CD4-positive, CD25-positive, alpha-beta regulatory T cell (primary cell): ENCODE data around the gene ZNF438. TPM values are rescaled to one million over a fixed set of nuclear protein-coding genes. Genes with fewer than 3 reads are reported as not detected.

Experiments
- ATAC-seq, 2 donors: fragments of 150-1000 bp; cut with Tn5 transposase; one replicate each; pipeline ENCODE4 v1.10.0; 2021; ENCODE audit warnings: low read depth in 2 of 2, moderate number of reproducible peaks in 2 of 2, moderate library complexity in 1 of 2
- DNase-seq, 3 donors: peaks; one replicate each; pipeline versions ENCODE4 v3.0.0 to v3.0.0-alpha.2; 2012 to 2022; ENCODE audit warnings: mixed read lengths in 1 of 3
- H3K27ac ChIP-seq: one replicate; pipeline ENCODE4 v1.7.0; 2013; ENCODE audit warnings: mild to moderate bottlenecking, low read length; ENCODE audit not compliant: insufficient read depth, poor library complexity, severe bottlenecking
- H3K27me3 ChIP-seq: one replicate; pipeline ENCODE4 v1.7.0; 2013; ENCODE audit warnings: low read length; ENCODE audit not compliant: control insufficient read depth, insufficient read depth
- H3K36me3 ChIP-seq: one replicate; pipeline ENCODE4 v1.7.0; 2013; ENCODE audit warnings: mild to moderate bottlenecking, low read length, moderate library complexity; ENCODE audit not compliant: control insufficient read depth, insufficient read depth
- H3K4me1 ChIP-seq: 2 replicates; pipeline ENCODE4 v1.7.0; 2013; ENCODE audit warnings: mild to moderate bottlenecking, low read length; ENCODE audit not compliant: insufficient read depth, control insufficient read depth, poor library complexity, severe bottlenecking
- H3K4me3 ChIP-seq: one replicate; pipeline ENCODE4 v1.7.0; 2013; ENCODE audit warnings: low read depth, mild to moderate bottlenecking, low read length, moderate library complexity
- H3K9me3 ChIP-seq, 2 experiments: 1 replicate in 1 of 2; 2 replicates in 1 of 2; pipeline ENCODE4 v1.7.0; 2013; ENCODE audit warnings: low read length in 2 of 2, mild to moderate bottlenecking in 1 of 2, moderate library complexity in 1 of 2; ENCODE audit not compliant: control insufficient read depth in 2 of 2
- H3K27ac Mint-ChIP-seq, 3 donors: one replicate each; pipeline ENCODE4 v1.8.0; 2020 to 2022; ENCODE audit warnings: mild to moderate bottlenecking in 3 of 3, mixed read lengths in 3 of 3, moderate library complexity in 2 of 3
- H3K27me3 Mint-ChIP-seq: one replicate; pipeline ENCODE4 v1.8.0; 2022; ENCODE audit warnings: mild to moderate bottlenecking, mixed read lengths
- H3K36me3 Mint-ChIP-seq: one replicate; pipeline ENCODE4 v1.8.0; 2020; ENCODE audit warnings: mixed read lengths
- H3K4me1 Mint-ChIP-seq, 4 donors: one replicate each; pipeline ENCODE4 v1.8.0; 2020 to 2022; ENCODE audit warnings: mixed read lengths in 4 of 4, mild to moderate bottlenecking in 1 of 4
- H3K4me3 Mint-ChIP-seq, 4 donors: one replicate each; pipeline ENCODE4 v1.8.0; 2020 to 2022; ENCODE audit warnings: mild to moderate bottlenecking in 4 of 4, mixed read lengths in 4 of 4, moderate library complexity in 3 of 4
- H3K9me3 Mint-ChIP-seq, 7 donors: one replicate each; pipeline ENCODE4 v1.8.0; 2020 to 2022; ENCODE audit warnings: mixed read lengths in 7 of 7, mild to moderate bottlenecking in 3 of 7, moderate library complexity in 2 of 7
- polyA plus RNA-seq, 4 donors: library from polyadenylated mRNA; unstranded; fragments of 300-500 nt; fragmentation: Illumina TruSeq; gene quantifications; one replicate each; pipeline ENCODE4 v1.2.3, GENCODE V29; 2021
- total RNA-seq: library from RNA; stranded (reverse); gene quantifications from one replicate; pipeline ENCODE4 v1.2.3, GENCODE V29; 2022

The ZNF438 gene
- total and polyA plus RNA-seq, 5 donors from 2014 or later, result 1.6 to 5.1 (median 3.4) TPM

DNA sequence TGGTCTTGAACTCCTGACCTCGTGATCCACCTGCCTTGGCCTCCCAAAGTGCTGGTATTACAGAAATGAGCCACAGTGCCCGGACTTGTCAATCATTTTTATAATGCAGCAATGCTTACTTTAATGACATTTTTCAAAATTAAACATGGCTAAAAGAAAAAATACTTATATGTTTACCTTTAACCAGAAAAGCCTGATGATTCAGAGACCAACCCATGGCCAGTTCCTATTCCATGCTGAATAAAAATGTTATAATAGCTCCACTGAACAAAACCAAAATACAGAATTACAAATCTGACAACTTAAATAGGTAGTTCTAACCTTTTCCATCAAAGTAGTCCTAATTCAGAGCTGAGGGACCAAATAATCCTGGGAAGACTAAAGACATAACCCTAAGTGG, 21.6 kb downstream of the ZNF438 start:
- Mint-ChIP-seq H3K4me3 (no peak overlapping the region), H3K4me1 (peaks cover 13 to 17% (median 13%) of the 10 kb centered on the region in 4 donors), H3K27ac (no peak overlapping the region), H3K36me3 (peaks cover 15% of the 10 kb centered on the region), H3K27me3 (no peaks in the 10 kb centered on the region), H3K9me3 (peaks cover 0 to 1% (median 0%) of the 10 kb centered on the region in 7 donors)
- Histone ChIP-seq H3K27ac (no peak overlapping the region), H3K4me1 (no peaks in the 10 kb centered on the region), H3K4me3 (no peak overlapping the region), H3K9me3 (no peaks in the 10 kb centered on the region), H3K36me3 (no peaks in the 10 kb centered on the region), H3K27me3 (no peaks in the 10 kb centered on the region)
- no peak for DNase-seq
- ATAC-seq, result no peak

DNA sequence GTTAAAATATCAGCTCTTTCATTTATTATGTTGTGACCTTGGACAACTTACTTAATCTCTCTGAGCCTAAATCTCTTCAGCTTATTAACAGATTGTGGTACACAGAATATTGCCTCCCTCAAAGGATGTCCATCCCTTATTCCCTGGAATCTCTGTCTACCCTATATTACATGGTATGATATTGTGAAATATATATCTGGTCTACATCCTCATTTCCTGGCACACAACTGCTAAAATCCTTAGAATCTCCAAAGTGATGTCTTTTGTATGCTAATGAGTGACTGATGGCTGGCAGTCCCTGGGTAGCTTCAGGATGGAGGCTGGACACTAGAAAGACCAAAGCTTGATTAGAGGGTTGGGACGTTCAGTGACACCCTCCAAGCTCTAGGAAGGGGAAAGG, 25.8 kb downstream of the ZNF438 start:
- H3K4me1 Mint-ChIP-seq, result peaks cover 14 to 23% (median 19%) of the 10 kb centered on the region in 4 donors
- Histone ChIP-seq H3K36me3 (no peaks in the 10 kb centered on the region), H3K27me3 (no peaks in the 10 kb centered on the region), H3K27ac (no peak overlapping the region), H3K4me1 (no peaks in the 10 kb centered on the region), H3K9me3 (no peaks in the 10 kb centered on the region), H3K4me3 (no peak overlapping the region)
- H3K27me3 Mint-ChIP-seq, result no peaks in the 10 kb centered on the region
- ATAC-seq (no peak), DNase-seq (no peak)
- H3K36me3 Mint-ChIP-seq, result no peaks in the 10 kb centered on the region
- peak overlapping the region in 2 of 3 donors; percentile 47 to 87 for H3K27ac Mint-ChIP-seq
- no peak overlapping the region for H3K4me3 Mint-ChIP-seq
- no peaks in the 10 kb centered on the region for H3K9me3 Mint-ChIP-seq

- no peaks in the 10 kb centered on the region for H3K36me3 ChIP-seq
- no peak overlapping the region for H3K27ac Mint-ChIP-seq
- no peaks in the 10 kb centered on the region for H3K9me3 ChIP-seq
- H3K4me3 ChIP-seq, result no peak overlapping the region
- H3K4me1 ChIP-seq, result no peaks in the 10 kb centered on the region
- ATAC-seq (no peak), DNase-seq (no peak)
- no peak overlapping the region for H3K4me3 Mint-ChIP-seq
- H3K27me3 Mint-ChIP-seq, result no peaks in the 10 kb centered on the region
- no peaks in the 10 kb centered on the region for H3K36me3 Mint-ChIP-seq
- H3K9me3 Mint-ChIP-seq, result no peaks in the 10 kb centered on the region
- H3K27me3 ChIP-seq, result no peaks in the 10 kb centered on the region
- H3K27ac ChIP-seq, result no peak overlapping the region
- peaks cover 17 to 28% (median 20%) of the 10 kb centered on the region in 4 donors for H3K4me1 Mint-ChIP-seq
Measured at GRCh38 chr10:31004611-31005193, 27.0 kb downstream of the ZNF438 start.

DNA sequence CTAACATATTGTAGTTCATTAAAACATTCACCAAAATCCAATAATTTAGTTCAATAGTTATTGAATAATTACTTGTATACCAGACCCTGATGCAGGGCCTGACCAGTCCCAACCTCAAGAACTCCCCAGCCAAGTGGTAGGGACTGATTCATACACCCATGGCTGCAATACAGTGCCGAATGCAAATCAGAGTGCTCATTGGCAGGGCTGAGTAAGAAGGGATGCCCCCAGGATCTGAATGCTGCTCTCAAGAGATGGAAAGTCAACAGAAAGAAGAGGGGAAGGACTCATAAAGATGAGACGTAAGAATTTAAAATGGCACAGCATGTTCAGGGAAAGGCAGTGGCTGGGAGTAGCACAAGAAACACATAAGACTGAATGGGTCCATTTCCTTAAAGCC, 29.9 kb downstream of the ZNF438 start:
- Histone ChIP-seq H3K27ac (no peak overlapping the region), H3K36me3 (no peaks in the 10 kb centered on the region), H3K4me1 (peaks cover 12% of the 10 kb centered on the region), H3K9me3 (no peaks in the 10 kb centered on the region), H3K4me3 (no peak overlapping the region), H3K27me3 (no peaks in the 10 kb centered on the region)
- Mint-ChIP-seq H3K27me3 (no peaks in the 10 kb centered on the region), H3K27ac (no peak overlapping the region), H3K4me1 (peaks cover 29 to 51% (median 29%) of the 10 kb centered on the region in 4 donors), H3K9me3 (no peaks in the 10 kb centered on the region), H3K4me3 (no peak overlapping the region), H3K36me3 (no peaks in the 10 kb centered on the region)
- ATAC-seq (no peak), DNase-seq (no peak)

DNA sequence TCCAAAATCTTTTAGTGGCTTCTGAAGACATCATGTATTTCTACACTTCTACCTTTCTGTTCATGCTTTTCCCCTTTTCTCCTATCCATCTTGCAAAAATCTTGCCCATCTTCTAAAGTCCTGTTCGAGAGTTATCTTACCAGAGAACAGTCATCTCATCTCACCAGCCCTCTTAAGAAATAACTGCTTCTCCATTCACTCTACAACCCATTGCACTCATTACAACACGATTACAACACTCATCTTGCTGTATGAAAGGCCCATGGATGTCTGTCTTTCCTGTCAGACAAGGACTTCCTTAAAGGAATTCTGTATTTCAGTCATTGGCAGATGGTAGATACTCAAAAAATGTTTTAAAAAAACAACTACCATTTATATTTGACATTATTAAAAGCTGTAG, 30.8 kb downstream of the ZNF438 start:
- Histone ChIP-seq H3K4me3 (no peak overlapping the region), H3K36me3 (no peaks in the 10 kb centered on the region), H3K4me1 (peaks cover 12% of the 10 kb centered on the region), H3K9me3 (no peaks in the 10 kb centered on the region), H3K27me3 (no peaks in the 10 kb centered on the region), H3K27ac (no peak overlapping the region)
- Mint-ChIP-seq H3K9me3 (no peaks in the 10 kb centered on the region), H3K4me1 (peaks cover 20 to 47% (median 33%) of the 10 kb centered on the region in 4 donors), H3K4me3 (no peak overlapping the region), H3K27ac (peak overlapping the region in 1 of 3 donors; percentile 1), H3K27me3 (no peaks in the 10 kb centered on the region), H3K36me3 (no peaks in the 10 kb centered on the region)
- DNase-seq (no peak), ATAC-seq (no peak)

GRCh38 chr10:31000071-31000782, 31.4 kb downstream of the ZNF438 start:
- peaks cover 4% of the 10 kb centered on the region for H3K36me3 Mint-ChIP-seq
- H3K27me3 Mint-ChIP-seq, result no peaks in the 10 kb centered on the region
- Histone ChIP-seq H3K36me3 (no peaks in the 10 kb centered on the region), H3K4me1 (peaks cover 12% of the 10 kb centered on the region), H3K9me3 (peaks cover under 1 to 2% of the 10 kb centered on the region in 2 experiments), H3K27ac (no peak overlapping the region), H3K4me3 (no peak overlapping the region), H3K27me3 (no peaks in the 10 kb centered on the region)
- ATAC-seq (no peak), DNase-seq (no peak)
- peaks cover 0 to 4% (median 0%) of the 10 kb centered on the region in 7 donors for H3K9me3 Mint-ChIP-seq
- H3K27ac Mint-ChIP-seq, result peak overlapping the region in 2 of 3 donors; percentile 1 to 38
- peaks cover 19 to 47% (median 32%) of the 10 kb centered on the region in 4 donors for H3K4me1 Mint-ChIP-seq
- H3K4me3 Mint-ChIP-seq, result peak overlapping the region in 1 of 4 donors; percentile 17

- H3K27ac ChIP-seq, result peak overlapping the region; percentile 68
- peak in 1 of 3 donors; percentile 24 for DNase-seq
- Mint-ChIP-seq H3K27ac (peak overlapping the region; percentile 87 to 91 (median 90)), H3K9me3 (peaks cover 0 to 9% (median 0%) of the 10 kb centered on the region in 7 donors), H3K4me1 (peaks cover 17 to 40% (median 24%) of the 10 kb centered on the region in 4 donors), H3K27me3 (no peaks in the 10 kb centered on the region), H3K4me3 (peak overlapping the region; percentile 79 to 92 (median 84)), H3K36me3 (peaks cover 9% of the 10 kb centered on the region)
- peaks cover 12% of the 10 kb centered on the region for H3K4me1 ChIP-seq
- H3K27me3 ChIP-seq, result no peaks in the 10 kb centered on the region
- no peaks in the 10 kb centered on the region for H3K36me3 ChIP-seq
- H3K4me3 ChIP-seq, result peak overlapping the region; percentile 92
- peaks cover 6 to 10% of the 10 kb centered on the region in 2 experiments for H3K9me3 ChIP-seq
- peak; percentile 27 to 31 for ATAC-seq
Measured at GRCh38 chr10:30999070-30999712, 32.5 kb downstream of the ZNF438 start.
